AG09319 (cell line): ENCODE measurements around the gene OMP.

Source experiments
- DNase-seq: peaks from one replicate; pipeline ENCODE4 v3.0.0-alpha.2; 2010; ENCODE audit warnings: low read depth; ENCODE audit errors: extremely low read depth
- CTCF ChIP-seq: IDR thresholded peaks from 2 replicates; pipeline ENCODE4 v1.5.1; 2011; ENCODE audit warnings: low read depth, mild to moderate bottlenecking, inconsistent platforms, low read length, moderate library complexity

The OMP gene

GRCh38 chr11:77102246-77103210 lies at the start of gene OMP:
OMP (plus strand) TSS chr11:77102840; CDS start chr11:77102840, 0 bp downstream.
- TF ChIP-seq CTCF = no peak
- DNase-seq = no peak

- TF ChIP-seq CTCF = no peak
- DNase-seq = no peak
Observed at GRCh38 chr11:77053217-77054015, 49.2 kb upstream of the OMP start.

GRCh38 chr11:77054084-77054483 lies 48.6 kb upstream of the OMP start:
- no peak for DNase-seq
- TF ChIP-seq CTCF = no peak

GRCh38 chr11:77055101-77055561 lies 47.5 kb upstream of the OMP start:
- no peak for TF ChIP-seq CTCF
- DNase-seq = no peak

- DNase-seq = no peak
- no peak for TF ChIP-seq CTCF
Observed at GRCh38 chr11:77055913-77056312, 46.7 kb upstream of the OMP start.

- no peak for DNase-seq
- TF ChIP-seq CTCF = no peak
Observed at GRCh38 chr11:77056814-77057402, 45.7 kb upstream of the OMP start.
